HepG2 (cell line): ENCODE data around the gene IQCN. TPM values are rescaled to one million over a fixed set of nuclear protein-coding genes. Genes with fewer than 3 reads are reported as not detected.
"Not testable (repeated sequence)": the region's sequence is repeated elsewhere in the genome, so short reads cannot be mapped to it uniquely, and the experiment has no call there.

ENCODE experiments used
- ATAC-seq: fragments of 200-7000 bp; cut with Tn5 transposase; 3 replicates; pipeline ENCODE4 v1.9.1; 2020; ENCODE audit warnings: mild to moderate bottlenecking, moderate library complexity
- BruUV-seq: library from RNA; stranded (reverse); fragments of 400-500 nt; replicated peaks from 2 replicates; lab custom pipeline; 2021; lab: Mats Ljungman, UMichigan
- CTCF ChIA-PET: fragments of 300-600 bp; formaldehyde crosslinking; extraction: SDS; loops from one replicate; lab custom pipeline; 2021; ENCODE audit warnings: low total read pairs, inconsistent platforms, low intra/inter-chr PET ratio; lab: Yijun Ruan, JAX
- POLR2A ChIA-PET: fragments of 350-600 bp; sonication (Branson Sonifier 250); formaldehyde crosslinking; loops from one replicate; lab custom pipeline; 2020; ENCODE audit warnings: antibody characterized with exemption, inconsistent platforms; lab: Yijun Ruan, JAX
- DNase-seq: peaks from one replicate; pipeline ENCODE4 v3.0.0-alpha.2; 2015; ENCODE audit warnings: low spot score
- FAIRE-seq: peaks from 3 replicates; lab custom pipeline; 2011; peaks lifted over from hg19 to GRCh38; lab: Jason Lieb, UNC
- H2AFZ ChIP-seq: one replicate; pipeline ENCODE4 v1.6.1; 2011; ENCODE audit warnings: low read length, inconsistent platforms
- H3K27ac ChIP-seq: fragments of 300-600 bp; 3 replicates; pipeline ENCODE4 v1.8.0; 2011; ENCODE audit warnings: mixed run types, mild to moderate bottlenecking, mixed read lengths, low read length, inconsistent platforms; ENCODE audit not compliant: insufficient read depth; ENCODE audit errors: extremely low read length
- H3K27me3 ChIP-seq, 2 experiments: fragments of 200-600 bp in 1 of 2; 2 replicates in 1 of 2; 3 replicates in 1 of 2; pipeline versions ENCODE4 v1.6.0 to v1.8.0; 2011; ENCODE audit warnings: low read length in 2 of 2, mild to moderate bottlenecking in 2 of 2, moderate library complexity in 2 of 2, inconsistent platforms in 1 of 2; ENCODE audit not compliant: insufficient read depth in 2 of 2, control insufficient read depth in 1 of 2
- H3K36me3 ChIP-seq, 2 experiments: fragments of 200-600 bp in 1 of 2; replicated peaks in 1 of 2; 2 replicates in 1 of 2; 3 replicates in 1 of 2; pipeline versions ENCODE4 v1.5.1 to v1.8.0; 2011; ENCODE audit warnings: low read length in 2 of 2, inconsistent platforms in 1 of 2; ENCODE audit not compliant: insufficient read depth in 2 of 2, control insufficient read depth in 1 of 2
- H3K4me1 ChIP-seq: 2 replicates; pipeline ENCODE4 v1.5.1; 2012; ENCODE audit warnings: low read length, inconsistent platforms; ENCODE audit not compliant: insufficient read depth
- H3K4me2 ChIP-seq: 2 replicates; pipeline ENCODE4 v1.6.0; 2011; ENCODE audit warnings: low read depth, low read length, inconsistent platforms
- H3K4me3 ChIP-seq, 3 experiments: fragments of 200-600 bp in 1 of 3; sonication (generic), shearing (Covaris generic) in 1 of 3; replicated peaks in 1 of 3; 2 replicates each; pipeline ENCODE4 v1.5.1; 2011 to 2016; ENCODE audit warnings: low read length in 3 of 3, inconsistent platforms in 2 of 3, low read depth in 2 of 3, mild to moderate bottlenecking in 2 of 3, control low read depth in 1 of 3, mixed read lengths in 1 of 3; ENCODE audit not compliant: insufficient read depth in 1 of 3
- H3K79me2 ChIP-seq: one replicate; pipeline ENCODE4 v1.6.1; 2011; ENCODE audit warnings: low read length, inconsistent platforms; ENCODE audit not compliant: insufficient read depth
- H3K9ac ChIP-seq: 2 replicates; pipeline ENCODE4 v1.6.0; 2011; ENCODE audit warnings: mild to moderate bottlenecking, low read depth, low read length, inconsistent platforms; ENCODE audit not compliant: insufficient read depth
- H3K9me3 ChIP-seq: 2 replicates; pipeline ENCODE4 v1.5.1; 2012; ENCODE audit warnings: mild to moderate bottlenecking, low read length
- H4K20me1 ChIP-seq: 2 replicates; pipeline ENCODE4 v1.6.0; 2011; ENCODE audit warnings: inconsistent platforms, mild to moderate bottlenecking, low read length, moderate library complexity; ENCODE audit not compliant: insufficient read depth
- ZBTB33 ChIP-seq: sonication (generic); formaldehyde crosslinking; IDR thresholded peaks from 2 replicates; pipeline ENCODE4 v1.4.0; 2020; ENCODE audit warnings: missing genetic modification reagents
- ZNF121 ChIP-seq: sonication (generic); formaldehyde crosslinking; IDR thresholded peaks from 2 replicates; pipeline ENCODE4 v1.5.0; 2020; ENCODE audit warnings: mild to moderate bottlenecking, missing genetic modification reagents
- ZNF441 ChIP-seq: sonication (generic); formaldehyde crosslinking; IDR thresholded peaks from 2 replicates; pipeline ENCODE4 v1.7.0; 2021; ENCODE audit warnings: missing genetic modification reagents, borderline replicate concordance
- WGBS: methylation state at CpG from one replicate; pipeline ENCODE4 v1.1.6; 2017; ENCODE audit warnings: low lambda C conversion rate; 5-methylcytosine and 5-hydroxymethylcytosine counted together
- in situ Hi-C: cut with HindIII; loops from 2 replicates; pipeline ENCODE4 v1.10.0; 2017; ENCODE audit warnings: low pct_unique_long_range_greater_than_20kb; ENCODE audit not compliant: extremely low pct_ligation_motif_present
- intact Hi-C: fragments of 100-400 bp; cut with micrococcal nuclease; formaldehyde crosslinking; loops from one replicate; pipeline ENCODE4 v1.10.0; 2022; ENCODE audit not compliant: unreplicated experiment
- polyA plus RNA-seq, 8 experiments: library from polyadenylated mRNA; depleted of rRNA in 3 of 8; stranded (reverse) in 7 of 8; unstranded in 1 of 8; fragments of >200 nt; fragmentation: Illumina TruSeq in 4 of 8; extraction: Trizol in 4 of 8; gene quantifications; 2 replicates each; pipeline versions ENCODE4 v1.2.1 to v1.2.3, GENCODE V29; 2011 to 2016; ENCODE audit warnings: low read depth in 4 of 8, missing spikeins in 1 of 8, mixed read lengths in 1 of 8; ENCODE audit not compliant: insufficient read depth in 1 of 8
- total RNA-seq, 5 experiments: library from RNA; depleted of rRNA; stranded (reverse); fragments of >200 nt; fragmentation: Illumina TruSeq; extraction: Trizol; gene quantifications; 2 replicates each; pipeline ENCODE4 v1.2.3, GENCODE V29; 2016; ENCODE audit warnings: low read depth in 1 of 5

IQCN gene
- total and polyA plus RNA-seq, 2 of the 13 experiments (the other 11 are each of a cell fraction or from before 2014, with no cell fraction given), result 0.04 to 0.18 TPM

- ATAC-seq, result no peak; the same call in 2 of the 3 replicates
- 65% methylated on average over 6 of the region's 14 CpGs for WGBS
- no peak overlapping the region for H3K4me2 ChIP-seq
- peak; percentile 52; the same call in 1 of the 2 replicates for TF ChIP-seq ZBTB33 (CRISPR knock-in tag)
- TF ChIP-seq ZNF441 (CRISPR knock-in tag), result no peak
- no peak overlapping the region for H2AFZ ChIP-seq
- FAIRE-seq, result no peak
- intact Hi-C loops (no loop called here), in situ Hi-C loops (no loop called here)
- ChIA-PET CTCF (no interaction called here), POLR2A (no interaction called here)
- H3K79me2 ChIP-seq, result no peaks in the 10 kb centered on the region
- no peaks in the 10 kb centered on the region for H3K9me3 ChIP-seq
- H3K27me3 ChIP-seq, result peaks cover 0 to 8% of the 10 kb centered on the region in 2 experiments; a peak in 2 of 5 replicates
- H3K4me1 ChIP-seq, result no peaks in the 10 kb centered on the region
- no TSS peak for BruUV-seq
- no peak for DNase-seq
- no peak overlapping the region for H3K4me3 ChIP-seq
- no peaks in the 10 kb centered on the region for H3K36me3 ChIP-seq
- H4K20me1 ChIP-seq, result no peaks in the 10 kb centered on the region
- H3K27ac ChIP-seq, result no peak overlapping the region
- H3K9ac ChIP-seq, result no peak overlapping the region
Observed at GRCh38 chr19:18211683-18212082, 62.6 kb downstream of the IQCN start.

- CTCF ChIA-PET, result interaction anchor here (1.6 to 3.2 kb wide), 2 partner anchors 42 kb away, joined by 4 to 38 read pairs; no protein-coding TSS in a partner anchor
- H4K20me1 ChIP-seq, FAIRE-seq, H3K4me1 ChIP-seq, H3K36me3 ChIP-seq, H3K9ac ChIP-seq, POLR2A ChIA-PET, H3K9me3 ChIP-seq, H3K4me2 ChIP-seq, H3K79me2 ChIP-seq, H2AFZ ChIP-seq, H3K27me3 ChIP-seq, DNase-seq, H3K4me3 ChIP-seq, H3K27ac ChIP-seq: not testable (repeated sequence)
- WGBS, result 49% methylated on average over 5 of the region's 5 CpGs
- intact Hi-C loops, result loop anchor here (5.0 kb wide), 1 partner anchor 202 kb away; no protein-coding TSS in a partner anchor
- TF ChIP-seq ZNF121, result peak; percentile 47; the same call in 1 of the 2 replicates
- TF ChIP-seq, all 625 proteins: peak for 1; not testable (repeated sequence) for 624
- not testable (repeated sequence) for ATAC-seq, BruUV-seq
- in situ Hi-C loops, result loop anchor here (5.0 to 10.0 kb wide), 2 partner anchors 42 to 205 kb away; partner anchors contain the start of gene SSBP4
Observed at GRCh38 chr19:18209912-18210311, 64.3 kb downstream of the IQCN start.
